NCI-H146 treated with DMSO at 0.1 percent for 48 hours (cell line): Measurements from ENCODE around the gene CACNA1G.

Experiments used
- DNase-seq: peaks from one replicate; lab custom pipeline; 2025; ENCODE audit not compliant: unreplicated experiment; lab: John Stamatoyannopoulos, UW

Gene CACNA1G

GRCh38 chr17:50629902-50630301, 69.4 kb downstream of the CACNA1G start:
- no peak for DNase-seq

- DNase-seq, result no peak
These were observed 70.1 kb downstream of the CACNA1G start for GRCh38 chr17:50630524-50631194.

- DNase-seq, result no peak
These were observed 70.8 kb downstream of the CACNA1G start for GRCh38 chr17:50631195-50631907.

GRCh38 chr17:50631908-50632571, 71.5 kb downstream of the CACNA1G start:
- DNase-seq, result no peak

GRCh38 chr17:50632637-50633036, 72.1 kb downstream of the CACNA1G start:
- no peak for DNase-seq

GRCh38 chr17:50633683-50634082, 73.2 kb downstream of the CACNA1G start:
- no peak for DNase-seq

- no peak for DNase-seq
These were observed 73.9 kb downstream of the CACNA1G start, which contains the start of gene ABCC3 for GRCh38 chr17:50634224-50634914. Gene ABCC3 (plus strand): TSS chr17:50634881. CDS start chr17:50634937, 56 bp downstream.

GRCh38 chr17:50634915-50635731, 74.6 kb downstream of the CACNA1G start:
- no peak for DNase-seq

- DNase-seq, result no peak
These were observed 75.1 kb downstream of the CACNA1G start for GRCh38 chr17:50635732-50635981.

- no peak for DNase-seq
These were observed 75.7 kb downstream of the CACNA1G start for GRCh38 chr17:50635982-50636803.

- DNase-seq, result no peak
These were observed 76.3 kb downstream of the CACNA1G start for GRCh38 chr17:50636804-50637195.

GRCh38 chr17:50637829-50638605, 77.5 kb downstream of the CACNA1G start:
- no peak for DNase-seq

- DNase-seq, result no peak
These were observed 78.1 kb downstream of the CACNA1G start for GRCh38 chr17:50638606-50638965.

- no peak for DNase-seq
These were observed 78.6 kb downstream of the CACNA1G start for GRCh38 chr17:50638966-50639713.

GRCh38 chr17:50640686-50641351, 80.3 kb downstream of the CACNA1G start:
- DNase-seq, result no peak

GRCh38 chr17:50641357-50641756, 80.8 kb downstream of the CACNA1G start:
- no peak for DNase-seq

- DNase-seq, result no peak
These were observed 81.7 kb downstream of the CACNA1G start for GRCh38 chr17:50642071-50642721.
